HG02763 (cell line): ENCODE data around the gene SP6.

Source experiments
- ATAC-seq: cut with Tn5 transposase; IDR thresholded peaks from one replicate; pipeline ENCODE4 v1.9.1; 2021; ENCODE audit warnings: mild to moderate bottlenecking, moderate library complexity; ENCODE audit not compliant: unreplicated experiment

SP6 gene

DNA sequence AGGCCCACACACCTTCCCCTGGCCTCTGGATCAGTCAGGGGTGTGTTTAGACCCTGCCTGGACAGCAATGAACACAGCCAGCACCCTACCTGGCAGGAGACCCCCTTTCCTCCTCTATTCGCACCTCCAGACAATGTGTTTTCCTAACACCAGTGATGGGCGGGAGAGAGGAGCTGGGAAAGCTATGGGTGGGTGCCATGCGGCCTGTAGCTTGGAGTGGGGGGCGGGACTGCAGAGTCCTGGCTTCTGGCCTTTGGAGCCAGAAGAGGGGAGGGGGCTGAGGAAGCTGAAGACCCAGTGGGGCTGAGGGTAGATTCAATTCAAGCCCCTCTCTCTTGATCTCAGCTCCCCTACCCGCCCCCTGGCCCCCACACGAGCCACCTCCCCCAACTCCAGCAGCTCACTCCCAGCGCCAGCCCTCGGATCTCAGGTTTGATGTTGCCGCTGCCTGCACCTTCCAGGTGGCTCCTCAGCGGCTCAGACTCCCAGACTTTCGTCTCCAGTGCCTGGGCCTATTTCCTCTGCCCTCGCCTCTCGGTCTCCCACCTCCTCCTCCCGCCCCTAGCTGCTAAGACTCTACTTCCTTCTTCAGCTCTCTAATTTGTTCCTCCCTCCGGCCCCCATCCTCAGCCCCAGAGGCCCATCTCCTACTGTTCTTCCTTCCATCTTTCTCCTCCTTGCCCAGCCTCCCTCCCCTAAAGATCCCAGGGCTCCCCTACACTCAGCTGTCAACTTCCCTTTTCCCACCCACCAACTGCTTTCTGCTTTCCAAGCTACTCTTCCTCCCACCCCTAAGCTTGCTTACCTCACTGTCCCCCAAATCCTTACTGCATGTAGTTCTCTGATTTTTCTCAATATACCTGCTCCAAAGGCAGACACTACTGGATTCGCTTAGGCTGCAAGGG is 6.8 kb upstream of the SP6 start:
- ATAC-seq, result no peak

DNA sequence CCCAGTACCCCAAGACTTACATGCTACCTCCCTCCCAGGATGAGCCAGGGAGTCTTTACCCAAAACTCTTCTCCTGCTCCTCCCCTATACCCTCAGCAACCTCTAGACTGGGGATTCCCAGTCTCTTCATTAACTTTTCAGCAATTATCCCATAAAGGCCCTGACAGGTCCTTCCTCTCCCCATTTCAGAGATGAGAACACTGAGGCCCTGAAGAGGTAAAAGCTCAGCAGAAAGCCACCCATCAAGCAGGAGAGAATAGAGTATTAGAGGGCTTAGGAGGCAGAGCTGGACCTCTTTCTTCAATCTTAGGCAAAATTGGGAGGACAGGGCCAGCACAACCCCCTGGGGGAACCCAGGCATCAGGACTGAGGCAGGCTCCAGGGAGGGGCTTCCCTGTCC is 5.9 kb upstream of the SP6 start:
- no peak for ATAC-seq

DNA sequence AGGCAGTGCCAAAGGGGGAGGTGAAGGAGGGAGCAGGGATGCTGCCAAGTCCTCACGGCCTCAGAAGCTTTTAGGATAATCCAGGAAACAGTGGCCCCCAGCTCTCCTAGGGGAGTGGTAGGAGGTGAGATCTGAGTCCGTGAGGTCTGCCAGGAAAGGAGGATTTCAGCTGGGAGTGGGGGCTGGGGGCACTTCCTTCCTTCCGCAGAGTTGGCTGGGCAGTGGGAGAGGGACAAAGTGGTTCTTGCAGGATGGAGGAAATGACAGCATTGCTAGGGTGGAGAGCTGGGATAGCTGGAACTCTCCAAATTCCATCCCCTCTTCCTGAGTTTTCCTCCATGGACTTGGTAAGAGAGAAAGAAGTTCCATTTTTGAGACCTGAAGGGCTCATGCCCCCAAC is 4.8 kb upstream of the SP6 start:
- no peak for ATAC-seq

DNA sequence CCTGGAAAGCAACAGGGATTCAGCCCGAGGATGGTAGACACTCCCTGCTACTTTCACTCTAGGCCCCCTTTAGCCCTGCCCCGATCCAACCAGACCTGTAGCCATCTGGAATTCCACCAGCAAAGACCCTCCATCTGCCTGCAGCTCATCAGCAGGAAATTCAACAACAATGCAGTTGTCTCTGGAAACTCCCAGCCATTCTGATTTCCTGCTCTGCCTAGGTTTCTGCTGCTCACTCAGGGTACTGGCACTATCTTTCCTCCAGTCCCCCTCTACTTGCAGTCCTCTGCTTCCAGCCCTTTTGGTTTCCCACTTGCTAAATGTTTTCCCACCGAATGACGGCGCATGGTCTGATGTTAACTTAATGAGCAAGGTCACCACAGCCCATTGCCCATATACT is 2.7 kb upstream of the SP6 start:
- ATAC-seq, result no peak

DNA sequence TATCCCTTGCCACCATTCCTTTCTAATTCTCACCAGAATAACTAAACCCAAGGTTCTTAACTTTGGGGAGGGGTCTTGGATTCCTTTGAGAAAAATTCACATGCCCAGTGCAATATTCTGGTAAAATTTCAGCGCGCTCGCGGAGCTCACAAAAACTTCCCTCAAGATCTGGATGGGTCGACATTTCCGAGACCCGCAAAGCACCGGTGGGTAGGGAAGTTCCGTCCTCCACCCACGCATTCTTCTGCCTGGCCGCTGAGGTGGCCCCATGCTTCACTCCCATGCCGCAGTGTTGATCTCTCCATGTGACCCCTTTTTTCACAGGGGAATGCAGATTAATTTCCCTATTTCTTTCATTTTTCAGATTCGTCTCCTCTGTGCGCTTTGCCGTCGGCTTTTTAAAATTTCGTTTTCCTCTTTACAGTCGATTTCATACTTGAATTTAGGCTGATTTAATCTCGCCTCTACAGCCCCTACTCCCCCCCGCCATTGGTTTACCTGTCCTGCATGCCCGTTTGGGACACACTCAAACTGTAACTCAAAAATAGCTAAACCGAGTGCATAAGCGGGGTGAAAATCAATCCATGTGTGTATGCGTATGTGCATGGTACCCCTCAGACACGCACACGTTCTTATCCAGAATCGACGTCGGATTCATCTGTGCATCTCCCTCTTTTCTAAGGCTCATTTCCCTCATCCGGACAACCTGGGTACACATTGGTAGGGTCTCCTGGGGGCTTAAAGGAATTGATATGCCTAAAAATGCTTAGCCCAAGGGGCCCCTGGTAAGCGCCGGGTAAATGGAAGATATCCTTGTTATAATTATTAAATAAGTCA is 1.4 kb upstream of the SP6 start:
- no peak for ATAC-seq

DNA sequence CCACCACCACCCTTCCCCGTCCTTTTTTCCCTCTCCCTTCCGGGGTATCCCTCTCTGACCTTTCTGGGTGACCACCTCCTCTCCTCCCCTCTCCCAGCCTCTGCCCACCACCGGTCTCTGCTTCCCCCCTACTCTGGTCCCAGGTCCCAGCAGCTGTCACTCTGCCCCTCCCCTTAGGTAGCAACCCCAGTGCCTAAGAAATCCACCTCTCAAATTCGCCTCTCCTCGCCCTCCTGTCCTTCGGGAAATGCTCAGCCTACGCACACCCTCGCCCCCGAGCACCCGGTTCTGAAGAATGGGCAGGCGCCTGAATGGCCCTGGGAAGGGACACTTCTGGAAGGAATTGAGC is 775 bp upstream of the SP6 start:
- no peak for ATAC-seq

DNA sequence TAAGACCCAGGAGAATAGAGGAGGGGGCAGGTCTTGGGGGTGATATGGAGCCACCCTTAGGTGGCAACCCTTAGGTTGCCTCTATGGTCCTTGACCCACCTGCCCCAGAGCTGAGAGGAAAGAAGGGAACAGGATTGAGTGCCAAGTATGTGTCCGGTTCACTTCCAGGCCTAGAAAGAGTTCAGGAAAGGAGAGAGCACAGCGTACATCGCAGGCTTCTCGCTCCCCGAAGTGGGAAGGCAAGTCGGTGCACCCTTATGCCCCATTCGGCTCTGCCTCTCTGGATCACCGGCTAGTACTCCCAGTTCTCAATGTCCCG is 631 bp downstream of the SP6 start:
- no peak for ATAC-seq

DNA sequence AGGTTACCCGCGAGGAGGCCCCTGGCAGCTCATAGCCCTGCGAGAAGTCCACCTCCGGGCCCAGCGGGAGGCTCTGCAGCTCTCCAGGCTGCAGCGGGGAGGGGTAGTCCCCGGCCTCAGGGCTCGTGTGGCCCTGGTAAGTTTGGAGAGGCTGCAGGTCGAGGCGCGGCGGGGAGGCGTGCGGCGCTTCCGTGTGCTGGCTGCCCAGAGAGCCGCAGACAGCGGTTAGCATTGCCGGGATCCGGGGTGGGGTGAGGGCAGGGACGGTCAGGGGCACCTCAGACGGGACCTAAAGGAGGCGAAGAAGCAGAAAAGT is 2.8 kb downstream of the SP6 start:
- no peak for ATAC-seq

DNA sequence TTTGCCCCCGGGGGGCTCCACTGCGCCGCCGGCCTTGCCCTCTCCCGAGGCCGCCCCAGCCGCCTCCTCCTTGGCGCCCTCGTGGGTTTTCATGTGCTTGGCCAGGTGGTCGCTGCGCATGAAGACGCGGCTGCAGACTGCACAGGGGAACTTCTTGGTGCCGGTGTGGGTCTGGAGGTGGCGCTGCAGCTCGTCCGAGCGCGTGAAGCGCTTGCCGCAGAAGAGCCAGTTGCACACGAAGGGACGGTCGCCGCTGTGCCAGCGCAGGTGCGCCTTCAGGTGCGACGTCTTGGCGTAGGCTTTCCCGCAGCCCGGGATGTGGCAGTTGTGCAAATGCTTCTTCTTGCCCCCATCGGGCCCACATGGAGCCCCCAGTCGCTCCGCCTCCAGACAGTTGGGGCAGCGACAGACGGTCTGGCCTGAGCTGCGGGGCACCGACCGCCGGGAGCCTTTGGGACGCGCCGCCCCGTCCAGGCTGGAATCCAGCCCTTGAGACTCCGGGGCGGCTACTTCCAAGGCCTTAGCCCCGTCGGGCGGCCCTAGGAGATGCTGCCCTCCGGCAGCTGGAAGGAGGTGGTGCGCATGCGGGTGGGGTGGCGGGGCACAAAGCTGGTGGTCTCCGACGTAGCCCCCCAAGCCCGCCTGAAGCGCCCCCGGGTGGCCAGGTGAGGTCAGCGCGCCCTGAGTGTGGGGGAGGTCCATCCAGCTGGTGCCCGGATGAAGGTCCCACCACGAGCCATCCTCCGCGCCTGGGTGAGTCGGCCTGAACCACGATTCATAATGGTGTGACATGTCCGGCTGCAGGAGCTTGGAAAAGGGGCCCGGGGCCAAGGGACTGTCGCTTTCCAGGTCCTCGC is 3.4 kb downstream of the SP6 start:
- no peak for ATAC-seq

DNA sequence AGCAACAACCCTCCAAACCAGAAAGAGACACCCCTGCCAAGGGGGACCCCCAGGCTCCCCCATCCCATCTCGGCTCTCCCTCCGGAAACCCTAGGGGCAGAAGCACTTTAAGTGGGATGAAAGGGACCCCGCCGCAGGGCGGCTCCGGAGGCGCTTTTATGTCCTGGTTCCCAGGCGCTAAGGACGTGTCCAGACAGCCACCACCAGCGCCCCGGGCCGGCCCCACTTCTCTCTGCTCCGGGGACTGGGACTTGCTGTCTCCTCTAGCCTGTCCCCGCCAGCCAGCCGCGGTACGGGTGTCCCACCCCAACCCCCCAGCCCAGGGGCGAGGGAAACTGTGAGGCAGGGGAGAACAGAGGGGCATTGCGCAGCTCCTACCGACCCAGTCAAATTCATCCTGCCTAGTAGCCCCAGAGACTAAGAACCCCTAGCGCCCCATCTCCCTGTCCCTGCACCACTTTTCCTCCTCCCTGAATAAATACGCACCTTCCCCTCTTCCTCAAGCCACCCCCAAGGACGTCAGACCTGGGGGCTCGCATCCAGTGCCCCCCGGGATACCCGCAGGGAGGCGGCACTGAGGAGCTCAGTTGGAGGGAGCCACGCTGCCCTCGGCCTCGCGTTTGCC is 4.1 kb downstream of the SP6 start:
- ATAC-seq, result no peak

DNA sequence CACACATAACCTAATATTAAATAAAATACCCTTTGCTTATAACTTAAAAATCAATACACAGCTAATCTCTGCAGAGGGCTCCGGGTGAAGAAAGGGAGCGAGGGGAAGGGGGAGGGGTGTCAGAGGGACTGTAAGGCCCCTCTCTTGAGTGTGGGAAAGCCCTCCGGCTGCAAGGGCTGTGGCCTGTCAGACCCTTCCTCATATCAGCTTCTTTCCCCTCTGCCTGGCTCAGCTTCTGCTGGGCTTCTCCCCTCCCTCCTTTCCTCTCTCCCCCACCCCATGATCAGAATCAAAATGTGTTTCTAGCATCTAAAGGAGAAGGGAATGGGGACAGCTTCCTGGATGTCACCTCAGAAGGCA is 5.3 kb downstream of the SP6 start:
- ATAC-seq, result no peak

DNA sequence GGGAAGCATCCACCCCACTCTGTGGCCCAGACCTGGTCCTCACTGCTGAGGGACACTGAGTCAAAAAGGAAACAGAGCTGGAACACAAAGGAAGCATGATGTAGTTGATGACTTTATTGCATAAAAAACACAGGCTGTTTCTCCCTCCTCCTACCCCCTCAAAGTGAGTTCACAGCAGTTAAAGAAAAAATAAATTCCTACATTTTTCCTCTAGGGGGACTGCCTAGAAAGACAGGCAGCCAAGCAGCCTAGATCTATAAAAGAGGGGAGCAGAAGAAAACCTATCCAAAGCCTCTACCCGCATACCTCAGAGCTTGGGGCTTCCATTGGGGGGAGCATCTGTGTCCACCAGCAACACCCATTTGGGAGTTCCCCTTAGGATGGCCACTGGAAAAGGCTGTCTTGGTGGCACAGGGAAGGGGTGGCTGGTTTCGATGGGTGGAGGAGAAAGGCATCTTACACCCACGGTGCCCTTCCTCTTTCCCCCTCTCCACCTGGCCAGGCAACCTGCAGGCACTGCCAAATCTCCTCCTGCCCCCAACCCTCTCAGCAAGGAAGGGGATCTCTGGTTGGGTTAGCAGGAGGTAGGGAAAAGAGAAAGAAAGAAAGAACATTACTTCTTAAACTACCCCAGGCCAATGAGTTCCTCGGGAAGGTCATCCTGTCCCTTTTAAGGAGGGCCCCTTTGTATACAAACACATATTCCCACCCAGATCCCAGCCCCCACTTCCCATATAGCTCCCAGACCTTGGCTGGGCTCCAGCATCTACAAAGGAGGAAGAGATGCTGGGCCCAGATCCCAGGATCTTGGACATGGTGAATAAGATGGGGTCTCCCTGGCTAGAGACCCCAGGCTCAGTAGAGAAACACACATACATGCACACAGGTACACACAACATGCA is 5.9 kb downstream of the SP6 start:
- ATAC-seq, result no peak

DNA sequence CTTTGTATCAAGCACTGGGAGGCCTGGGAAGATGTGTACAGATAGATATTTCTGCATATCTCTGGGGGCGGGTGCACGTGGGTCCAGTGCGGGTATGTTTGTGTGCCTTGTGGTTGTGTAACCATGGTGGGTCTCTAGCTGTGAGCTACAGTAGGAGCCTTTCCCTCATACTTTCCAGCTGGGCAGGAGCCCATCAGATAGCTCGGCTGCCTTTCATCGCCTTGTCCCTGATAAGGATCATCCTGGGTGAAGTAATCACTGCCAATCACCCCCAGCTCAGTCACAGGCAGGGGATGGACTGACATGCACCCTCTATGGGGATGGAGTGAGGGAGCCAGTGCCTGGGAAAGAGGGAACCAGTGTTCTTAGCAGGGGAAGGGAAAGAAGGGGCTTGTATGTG is 6.7 kb downstream of the SP6 start:
- no peak for ATAC-seq

DNA sequence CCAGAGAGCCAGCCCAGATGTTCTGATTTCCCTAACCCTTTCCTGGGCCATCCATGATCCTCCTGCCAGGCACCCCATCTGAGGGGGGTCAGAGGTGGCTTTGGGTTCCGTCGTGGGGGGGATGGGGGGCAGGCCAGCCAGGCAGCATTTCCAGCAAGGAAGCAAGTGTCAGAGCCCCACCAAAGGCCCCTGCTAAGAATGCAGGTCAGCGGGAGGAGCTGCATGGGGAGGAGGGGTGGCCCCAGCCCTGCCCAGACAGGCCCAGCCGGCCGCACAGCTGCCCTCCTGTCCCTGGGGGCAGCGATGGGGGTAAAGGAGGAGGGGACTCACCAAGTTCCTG is 7.6 kb downstream of the SP6 start:
- no peak for ATAC-seq

DNA sequence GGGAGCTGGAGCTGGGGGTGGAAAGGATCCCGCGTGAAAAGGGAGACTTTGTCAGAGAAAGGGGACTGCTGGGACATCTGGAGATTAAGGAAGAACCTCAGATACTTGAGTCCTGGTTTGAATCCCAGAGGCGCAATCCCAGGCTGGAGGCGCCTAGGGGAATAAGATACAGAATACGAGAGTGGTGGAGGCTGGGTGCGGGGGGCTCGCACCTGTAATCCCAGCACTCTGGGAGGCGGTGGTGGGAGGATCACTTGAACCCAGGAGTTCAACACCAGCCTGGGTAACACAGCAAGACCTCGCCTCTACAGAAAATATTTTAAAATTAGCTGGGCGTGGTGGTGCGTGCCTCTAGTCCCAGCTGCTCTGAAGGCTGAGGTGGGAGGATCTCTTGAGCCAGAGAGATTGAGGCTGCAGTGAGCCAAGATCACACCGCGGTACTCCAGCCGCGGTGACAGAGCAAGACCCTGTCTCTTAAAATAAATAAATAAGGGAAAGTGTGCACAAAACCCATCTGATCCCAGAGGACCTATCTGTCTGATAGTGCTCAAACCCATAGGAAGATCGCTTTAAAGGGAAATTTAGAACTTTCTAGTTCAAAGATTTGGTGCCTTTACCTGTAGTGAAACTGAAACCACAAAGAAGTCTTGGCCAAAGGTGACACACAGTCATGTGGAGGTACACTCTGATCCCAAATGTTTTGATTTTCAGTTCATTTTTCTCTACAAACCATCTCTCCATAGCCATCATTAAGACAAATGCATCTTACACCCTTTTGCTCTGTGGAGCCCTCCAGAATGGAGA is 9.3 kb downstream of the SP6 start:
- no peak for ATAC-seq

DNA sequence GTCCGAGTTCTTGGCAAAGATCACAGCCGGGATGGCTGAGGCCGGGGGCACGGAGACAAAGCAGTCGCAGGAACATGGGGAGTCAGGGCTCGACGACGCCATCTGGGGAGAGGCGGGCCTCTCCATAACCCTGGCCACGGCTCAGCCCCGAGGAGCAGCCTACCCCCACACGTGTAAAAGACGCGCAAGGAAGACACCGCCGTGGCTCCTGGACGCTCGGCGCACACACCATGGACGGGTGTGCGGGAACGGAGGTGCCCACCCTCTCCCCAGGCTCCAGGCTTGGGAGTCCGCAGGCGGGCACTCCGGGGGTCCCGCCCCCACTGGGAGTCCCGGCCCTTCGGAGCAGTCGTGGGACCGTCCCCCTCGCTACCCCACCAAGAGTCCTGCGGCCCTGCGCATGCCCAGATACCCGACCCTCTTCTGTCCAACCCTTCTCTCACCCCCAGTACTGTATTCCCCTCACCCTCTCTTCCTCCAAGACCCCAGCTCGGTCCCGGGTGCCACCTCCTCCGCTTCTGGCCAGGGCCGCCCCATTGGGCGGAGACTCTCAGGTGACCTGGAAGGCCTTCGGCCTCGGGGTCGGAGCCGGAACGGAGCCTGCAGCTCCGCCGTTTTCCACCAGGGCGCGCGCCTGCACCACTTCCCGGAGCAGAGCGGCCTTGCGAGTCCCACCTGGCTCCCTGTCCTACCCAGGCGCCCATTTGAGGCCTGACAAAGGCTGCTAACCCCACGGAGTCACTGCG is 10.0 kb downstream of the SP6 start, which contains the start of gene SCRN2:
SCRN2 (minus strand) TSS at position 532 of the 746 bp plus-strand sequence; CDS start at position 102, 430 bp downstream.
- ATAC-seq, result peak; percentile 67

DNA sequence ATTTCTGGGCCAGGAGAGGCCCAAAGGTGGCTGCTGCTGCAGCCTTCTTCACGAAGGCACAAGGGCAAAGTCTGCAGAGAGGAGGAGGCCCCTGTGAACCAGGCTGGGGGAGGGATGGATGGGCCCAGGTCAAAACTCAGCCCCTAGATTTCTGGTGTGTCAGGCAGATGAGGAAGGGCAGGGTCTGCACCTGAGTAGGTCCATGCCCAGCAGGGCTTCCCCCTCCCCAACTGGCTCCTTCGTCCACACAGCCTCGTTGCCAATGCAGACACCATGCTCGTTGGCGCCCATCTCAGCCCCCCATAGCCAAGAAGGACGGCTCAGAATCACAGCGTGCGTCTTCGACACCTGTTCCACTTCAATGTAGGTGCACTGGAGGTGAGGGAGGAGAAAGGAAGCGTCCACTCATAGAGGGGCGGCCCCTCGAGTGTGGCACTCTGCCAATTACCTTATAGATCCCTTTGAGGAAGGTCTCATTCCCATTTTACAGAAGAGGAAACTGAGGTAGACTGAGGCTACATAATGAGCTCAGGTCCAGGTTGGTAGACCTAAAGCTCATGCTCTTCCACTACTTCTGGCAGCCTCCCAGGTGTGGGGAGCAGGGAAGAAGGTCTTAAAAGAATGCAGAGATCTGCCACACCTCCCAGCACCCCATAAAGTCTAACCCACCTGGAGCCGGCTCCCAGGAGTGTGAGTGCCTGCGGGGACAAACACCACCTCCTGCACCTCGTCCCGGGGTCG is 10.8 kb downstream of the SP6 start:
- no peak for ATAC-seq

DNA sequence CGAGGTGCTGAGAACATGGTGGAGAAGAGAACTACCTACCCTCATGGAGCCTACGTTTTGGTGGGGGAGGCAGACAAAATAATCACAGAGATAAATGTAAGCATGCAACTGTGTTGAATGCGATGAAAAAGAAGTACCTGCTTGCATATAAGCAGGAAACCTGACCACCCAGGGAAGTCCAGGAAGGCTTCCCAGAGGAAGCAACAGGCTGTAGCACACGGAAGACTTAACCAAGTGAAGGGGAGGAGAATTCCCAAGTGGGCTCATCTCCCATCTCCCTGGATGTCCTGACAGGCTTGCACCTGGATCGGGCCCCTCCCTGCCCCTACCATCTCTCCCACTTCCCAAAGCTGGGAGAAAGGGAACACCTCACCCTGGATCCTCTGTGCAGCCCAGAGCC is 11.9 kb downstream of the SP6 start:
- ATAC-seq, result no peak
